H1 (cell line): Measurements from ENCODE around the gene YIF1A. TPM values are rescaled to one million over a fixed set of nuclear protein-coding genes. Genes with fewer than 3 reads are reported as not detected.

Experiments used
- CTCF ChIA-PET: fragments of 300-600 bp; sonication (Branson Sonifier 250); formaldehyde crosslinking; loops from one replicate; lab custom pipeline; 2021; ENCODE audit not compliant: partially characterized antibody; lab: Charles Lee
- POLR2A ChIA-PET: fragments of 300-600 bp; sonication (Branson Sonifier 250); formaldehyde crosslinking; loops from one replicate; lab custom pipeline; 2021; ENCODE audit warnings: inconsistent platforms; ENCODE audit not compliant: partially characterized antibody; lab: Charles Lee
- DNase-seq, 2 experiments: peaks; one replicate each; pipeline versions ENCODE4 v3.0.0 to v3.0.0-alpha.2; 2010 to 2022; ENCODE audit warnings: low spot score in 2 of 2, low read depth in 1 of 2, mixed read lengths in 1 of 2
- FAIRE-seq: peaks from 2 replicates; lab custom pipeline; 2011; peaks lifted over from hg19 to GRCh38; lab: Jason Lieb, UNC
- H2AFZ ChIP-seq: 2 replicates; pipeline ENCODE4 v1.8.1; 2012; ENCODE audit warnings: low read length, inconsistent platforms
- H2AK5ac ChIP-seq: 2 replicates; pipeline ENCODE4 v1.6.1; 2013; ENCODE audit warnings: low read depth, low read length
- H2BK120ac ChIP-seq: replicated peaks from 2 replicates; pipeline ENCODE3; 2013; ENCODE audit warnings: low read depth, low read length, inconsistent platforms
- H2BK12ac ChIP-seq: 2 replicates; pipeline ENCODE4 v1.6.1; 2013; ENCODE audit warnings: low read depth, low read length
- H2BK15ac ChIP-seq: 2 replicates; pipeline ENCODE4 v1.6.1; 2013; ENCODE audit warnings: low read length
- H2BK20ac ChIP-seq: 2 replicates; pipeline ENCODE4 v1.6.1; 2013; ENCODE audit warnings: low read length
- H2BK5ac ChIP-seq: 2 replicates; pipeline ENCODE4 v1.6.1; 2013; ENCODE audit warnings: low read depth, low read length
- H3K14ac ChIP-seq: 2 replicates; pipeline ENCODE4 v1.6.1; 2013; ENCODE audit warnings: inconsistent platforms; ENCODE audit not compliant: insufficient read length
- H3K18ac ChIP-seq: 2 replicates; pipeline ENCODE4 v1.6.1; 2013; ENCODE audit warnings: low read length; ENCODE audit errors: extremely low read depth
- H3K23ac ChIP-seq: 2 replicates; pipeline ENCODE4 v1.6.1; 2013; ENCODE audit warnings: inconsistent platforms; ENCODE audit not compliant: insufficient read length
- H3K23me2 ChIP-seq: 2 replicates; pipeline ENCODE4 v1.6.1; 2013; ENCODE audit warnings: low read depth, low read length
- H3K27ac ChIP-seq: 2 replicates; pipeline ENCODE4 v1.6.1; 2011; ENCODE audit warnings: low read depth, low read length, inconsistent platforms
- H3K27me3 ChIP-seq, 4 experiments: replicated peaks in 1 of 4; 1 replicate in 1 of 4; 2 replicates in 3 of 4; pipeline versions ENCODE4 v1.6.1 to v1.8.1; 2011 to 2013; ENCODE audit warnings: low read length in 3 of 4, mild to moderate bottlenecking in 3 of 4, inconsistent platforms in 2 of 4, mixed read lengths in 2 of 4, moderate library complexity in 1 of 4; ENCODE audit not compliant: control insufficient read depth in 3 of 4, insufficient read depth in 3 of 4; ENCODE audit errors: extremely low read depth in 1 of 4
- H3K36me3 ChIP-seq, 4 experiments: 2 replicates each; pipeline versions ENCODE4 v1.6.1 to v1.8.1; 2011 to 2013; ENCODE audit warnings: mild to moderate bottlenecking in 4 of 4, low read length in 3 of 4, moderate library complexity in 2 of 4, control low read depth in 1 of 4, inconsistent platforms in 1 of 4; ENCODE audit not compliant: insufficient read depth in 4 of 4, control insufficient read depth in 2 of 4
- H3K4ac ChIP-seq: replicated peaks from 2 replicates; pipeline ENCODE3; 2013; ENCODE audit warnings: low read length, low read depth, mixed read lengths, inconsistent platforms; ENCODE audit not compliant: insufficient read length
- H3K4me1 ChIP-seq, 4 experiments: replicated peaks in 1 of 4; 1 replicate in 1 of 4; 2 replicates in 3 of 4; pipeline versions ENCODE4 v1.6.1 to v1.8.1; 2011 to 2013; ENCODE audit warnings: low read length in 3 of 4, inconsistent platforms in 2 of 4, mixed read lengths in 1 of 4; ENCODE audit not compliant: insufficient read depth in 4 of 4, control insufficient read depth in 3 of 4
- H3K4me2 ChIP-seq, 2 experiments: 2 replicates each; pipeline versions ENCODE4 v1.6.1 to v1.8.1; 2011 to 2013; ENCODE audit warnings: low read depth in 2 of 2, low read length in 2 of 2, control low read depth in 1 of 2, inconsistent platforms in 1 of 2, mild to moderate bottlenecking in 1 of 2; ENCODE audit not compliant: insufficient read depth in 1 of 2
- H3K4me3 ChIP-seq, 4 experiments: fragments of 200-600, 300-600 bp in 1 of 4; sonication (generic), shearing (Covaris generic), sonication (Bioruptor Twin) in 1 of 4; 2 replicates each; pipeline versions ENCODE4 v1.5.1 to v1.8.1; 2011 to 2016; ENCODE audit warnings: low read length in 4 of 4, low read depth in 3 of 4, control low read depth in 2 of 4, inconsistent platforms in 2 of 4, mild to moderate bottlenecking in 2 of 4, mixed read lengths in 1 of 4, moderate library complexity in 1 of 4; ENCODE audit not compliant: insufficient read depth in 2 of 4; ENCODE audit errors: extremely low read depth in 1 of 4
- H3K56ac ChIP-seq: replicated peaks from 2 replicates; pipeline ENCODE3; 2013; ENCODE audit warnings: low read depth, mild to moderate bottlenecking, mixed read lengths, low read length, inconsistent platforms; ENCODE audit not compliant: insufficient read length
- H3K79me1 ChIP-seq: 2 replicates; pipeline ENCODE4 v1.6.1; 2013; ENCODE audit warnings: low read depth, low read length, control low read depth
- H3K79me2 ChIP-seq, 2 experiments: 2 replicates each; pipeline versions ENCODE4 v1.6.1 to v1.8.1; 2012 to 2013; ENCODE audit warnings: low read length in 2 of 2, mild to moderate bottlenecking in 2 of 2, inconsistent platforms in 1 of 2; ENCODE audit not compliant: insufficient read depth in 2 of 2, control insufficient read depth in 1 of 2
- H3K9ac ChIP-seq, 4 experiments: replicated peaks in 1 of 4; 1 replicate in 1 of 4; 2 replicates in 3 of 4; pipeline versions ENCODE4 v1.6.1 to v1.8.1; 2011 to 2013; ENCODE audit warnings: low read depth in 3 of 4, low read length in 3 of 4, control low read depth in 2 of 4, mild to moderate bottlenecking in 2 of 4, moderate library complexity in 2 of 4, inconsistent platforms in 1 of 4; ENCODE audit errors: extremely low read depth in 1 of 4
- H3K9me3 ChIP-seq, 2 experiments: 2 replicates each; pipeline versions ENCODE4 v1.6.1 to v1.8.1; 2012 to 2013; ENCODE audit warnings: mild to moderate bottlenecking in 2 of 2, moderate library complexity in 2 of 2, control low read depth in 1 of 2, inconsistent platforms in 1 of 2, low read depth in 1 of 2, low read length in 1 of 2, mixed read lengths in 1 of 2; ENCODE audit not compliant: insufficient read depth in 2 of 2
- H4K20me1 ChIP-seq, 2 experiments: replicated peaks in 1 of 2; 2 replicates each; pipeline versions ENCODE3 to v1.8.1; 2011 to 2013; ENCODE audit warnings: inconsistent platforms in 2 of 2, low read length in 2 of 2, mild to moderate bottlenecking in 1 of 2; ENCODE audit not compliant: insufficient read depth in 2 of 2, control insufficient read depth in 1 of 2
- H4K5ac ChIP-seq: 2 replicates; pipeline ENCODE4 v1.6.1; 2013; ENCODE audit warnings: low read length, low read depth, mixed read lengths, inconsistent platforms; ENCODE audit not compliant: insufficient read length
- H4K8ac ChIP-seq: 2 replicates; pipeline ENCODE4 v1.8.0; 2013; ENCODE audit warnings: mild to moderate bottlenecking, moderate library complexity, low read length, inconsistent platforms; ENCODE audit not compliant: insufficient read depth; ENCODE audit errors: extremely low read depth
- H4K91ac ChIP-seq: replicated peaks from 2 replicates; pipeline ENCODE3; 2013; ENCODE audit warnings: low read length, mixed read lengths, inconsistent platforms; ENCODE audit not compliant: insufficient read length
- CREB1 ChIP-seq: IDR thresholded peaks from 2 replicates; pipeline ENCODE4 v1.6.1; 2012; ENCODE audit warnings: inconsistent platforms
- E2F6 ChIP-seq: IDR thresholded peaks from 2 replicates; pipeline ENCODE4 v1.6.1; 2012; ENCODE audit warnings: inconsistent platforms
- MAFK ChIP-seq: IDR thresholded peaks from 2 replicates; pipeline ENCODE4 v1.6.1; 2012; ENCODE audit warnings: low read depth, mild to moderate bottlenecking, improper control_type of control experiment, low read length
- MAX ChIP-seq: IDR thresholded peaks from 2 replicates; pipeline ENCODE4 v1.6.1; 2012; ENCODE audit warnings: inconsistent platforms
- POU5F1 ChIP-seq: IDR thresholded peaks from 2 replicates; pipeline ENCODE4 v1.6.1; 2011; ENCODE audit warnings: low read depth, mild to moderate bottlenecking, low read length, moderate library complexity
- SUZ12 ChIP-seq: fragments of 200-600 bp; sonication (generic); IDR thresholded peaks from 2 replicates; pipeline ENCODE4 v1.6.1; 2012; ENCODE audit warnings: mild to moderate bottlenecking, inconsistent platforms, low read length, moderate library complexity, mixed read lengths
- TAF1 ChIP-seq: IDR thresholded peaks from 2 replicates; pipeline ENCODE4 v1.6.1; 2011; ENCODE audit warnings: mild to moderate bottlenecking, low read depth, low read length
- TCF12 ChIP-seq: IDR thresholded peaks from 2 replicates; pipeline ENCODE4 v1.6.1; 2011; ENCODE audit warnings: low read depth, mild to moderate bottlenecking, low read length
- TEAD4 ChIP-seq: IDR thresholded peaks from 2 replicates; pipeline ENCODE4 v1.6.1; 2012; ENCODE audit warnings: low read depth, low read length, inconsistent platforms, mixed read lengths
- WGBS, 2 experiments: shearing (Covaris generic) in 1 of 2; methylation state at CpG; one replicate each; pipeline versions ENCODE4 v1.1.6 to v1.1.7; 2013 to 2015; ENCODE audit warnings: low lambda C conversion rate in 2 of 2, mixed read lengths in 2 of 2, inconsistent platforms in 1 of 2, low coverage in 1 of 2, missing lambda C conversion rate in 1 of 2; ENCODE audit not compliant: insufficient replicate concordance in 2 of 2, insufficient coverage in 1 of 2, insufficient read length in 1 of 2; ENCODE audit errors: extremely low coverage in 1 of 2, missing lambda C conversion rate in 1 of 2; 5-methylcytosine and 5-hydroxymethylcytosine counted together
- polyA plus RNA-seq, 7 experiments: library from polyadenylated mRNA; depleted of rRNA in 3 of 7; stranded (reverse) in 5 of 7; unstranded in 2 of 7; fragments of >200 nt in 5 of 7; fragments of 200-250 nt in 2 of 7; gene quantifications; 1 replicate in 5 of 7; 2 replicates in 1 of 7; 4 replicates in 1 of 7; pipeline versions ENCODE4 v1.2.1 to v1.2.3, GENCODE V29; 2011 to 2013; ENCODE audit warnings: missing spikeins in 2 of 7, mixed read lengths in 2 of 7
- total RNA-seq: library from RNA; stranded (reverse); fragmentation: NEBNext Ultra II Directional; extraction: Animal tissue kit (Norgen Biotek cat#: 25700); gene quantifications from 2 replicates; pipeline ENCODE4 v1.2.1, GENCODE V29; 2021

The YIF1A gene
- total and polyA plus RNA-seq, 2 of the 8 experiments (the other 6 are each of a cell fraction or from before 2014, with no cell fraction given) = 70.1 to 178 TPM

- Histone ChIP-seq H3K79me1 (0 out of 2 replicates have a peak, but pooled peaks cover under 1% of the 10 kb centered on the region), H3K23me2 (no peaks in the 10 kb centered on the region; the same call in 1 of the 2 replicates), H2BK20ac (peak within 1 kb of the TSS; percentile 48; the same call in 1 of the 2 replicates), H2BK5ac (peak within 1 kb of the TSS; percentile 85; the same call in 1 of the 2 replicates), H2BK12ac (peak within 1 kb of the TSS; percentile 75; the same call in 1 of the 2 replicates), H3K9ac (peak within 1 kb of the TSS in 1 of 4 experiments; percentile 29; a peak in 2 of 7 replicates), H2AK5ac (peak within 1 kb of the TSS; percentile 93; the same call in 1 of the 2 replicates), H3K27me3 (no peaks in the 10 kb centered on the region; a peak in 2 of 7 replicates), H2BK120ac (no peak within 1 kb of the TSS), H3K9me3 (no peaks in the 10 kb centered on the region), H2BK15ac (peak within 1 kb of the TSS; percentile 98), H3K4me2 (peak within 1 kb of the TSS; percentile 68 to 81), H3K56ac (no peak within 1 kb of the TSS), H3K79me2 (no peaks in the 10 kb centered on the region), H4K5ac (no peak within 1 kb of the TSS), H3K14ac (no peak within 1 kb of the TSS), H3K18ac (peak within 1 kb of the TSS; percentile 78), H3K4ac (peak within 1 kb of the TSS; percentile 44), H4K20me1 (peaks cover 0 to under 1% of the 10 kb centered on the region in 2 experiments), H4K8ac (peak within 1 kb of the TSS; percentile 79; the same call in 1 of the 2 replicates), H3K36me3 (peaks cover 0 to 5% (median 3%) of the 10 kb centered on the region in 4 experiments; a peak in 4 of 8 replicates), H3K4me3 (peak within 1 kb of the TSS; percentile 1 to 62 (median 48); a peak in 7 of 8 replicates), H3K23ac (no peak within 1 kb of the TSS), H3K27ac (0 out of 2 replicates have a peak within 1 kb of the TSS, but pooled peaks have one; percentile 20), H4K91ac (peak within 1 kb of the TSS; percentile 20), H2AFZ (peak within 1 kb of the TSS; percentile 27; the same call in 1 of the 2 replicates), H3K4me1 (peaks cover 0 to 20% (median 14%) of the 10 kb centered on the region in 4 experiments; a peak in 6 of 7 replicates)
- DNase-seq = peak in 1 of 2 experiments; percentile 77
- CTCF ChIA-PET = interaction anchor here (0.6 to 8.7 kb wide), 15 partner anchors 9 to 730 kb away, joined by 3 to 242 read pairs (median 9); partner anchors contain the start of genes BRMS1, CD248 and YIF1A
- POLR2A ChIA-PET = interaction anchor here (0.6 to 8.5 kb wide), 12 partner anchors 10 to 69 kb away, joined by 3 to 61 read pairs (median 7); partner anchors contain the start of genes B4GAT1, BRMS1 and CD248
- FAIRE-seq = peak; percentile 94
- 26% methylated on average over 21 of the region's 22 CpGs; no CpG with 5 or more reads in 1 of the 2 experiments for WGBS, 2 experiments
- TF ChIP-seq CREB1 = peak; percentile 57
- TF ChIP-seq TEAD4 = no peak
- no peak for TF ChIP-seq MAFK
- 0 out of 2 replicates have a peak, but pooled peaks have one; percentile 15 for TF ChIP-seq SUZ12
- TF ChIP-seq MAX = peak; percentile 72; the same call in 1 of the 2 replicates
- TF ChIP-seq TAF1 = 0 out of 2 replicates have a peak, but pooled peaks have one; percentile 3
- TF ChIP-seq POU5F1 = no peak
- peak; percentile 49 for TF ChIP-seq E2F6
- TF ChIP-seq TCF12 = no peak
Measured at GRCh38 chr11:66336234-66337102, 47.5 kb upstream of the YIF1A start, which contains the start of gene RIN1. TSS of gene RIN1 (minus strand) at chr11:66336434. CDS start at chr11:66336402, 32 bp downstream.
